IPS-11a (cell line): Measurements from ENCODE around the gene TIGD2.

Experiments used
- H3K4me3 ChIP-seq: one replicate; pipeline ENCODE4 v1.5.1; 2013; ENCODE audit warnings: low read depth, low read length, control low read depth

TIGD2 gene

DNA sequence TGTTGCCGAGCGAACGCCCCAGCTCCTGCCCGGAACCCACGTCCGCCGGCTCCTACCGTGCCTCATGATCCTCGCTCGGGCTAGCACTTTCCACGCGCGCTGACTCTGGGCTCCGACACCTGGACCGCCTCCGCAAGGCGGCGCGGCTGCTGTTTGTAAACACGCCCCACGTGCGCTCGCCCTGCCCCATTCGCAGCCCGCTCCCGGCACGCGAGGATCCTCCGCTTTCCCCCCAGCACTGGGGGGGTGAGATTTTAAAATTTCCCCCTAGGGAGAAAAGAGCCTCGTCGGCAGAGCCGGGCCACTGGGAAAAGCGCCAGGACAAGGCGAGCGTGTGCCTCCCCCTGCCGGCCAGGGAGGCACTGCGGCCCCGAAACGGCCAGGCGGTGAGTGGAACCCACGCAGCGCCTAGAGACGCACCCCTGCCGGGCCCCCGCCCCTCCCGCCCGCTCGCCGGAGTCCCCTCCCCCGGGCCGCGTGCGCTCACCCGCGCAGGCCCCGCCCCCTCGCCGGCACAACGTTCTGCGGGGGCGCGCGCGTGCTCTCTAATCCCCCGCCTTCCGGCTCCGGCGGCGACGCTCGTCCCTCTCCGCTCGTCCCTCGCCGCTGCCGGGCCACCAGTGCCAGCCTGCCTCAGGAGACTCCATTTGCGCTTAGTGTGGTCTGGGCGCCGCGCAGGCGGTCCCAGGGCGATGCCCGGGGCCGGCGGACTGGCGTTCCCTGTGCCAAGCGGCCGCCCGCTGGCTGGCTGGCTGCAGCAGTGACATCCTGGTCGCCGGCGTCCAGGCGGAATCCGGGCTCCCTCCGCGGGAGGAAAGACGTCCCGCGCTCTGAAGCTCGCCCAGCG lies at the start of gene TIGD2:
TSS of gene TIGD2 (plus strand) at position 548 of the 847 bp plus-strand sequence. CDS start 1,442 bp downstream, outside the sequence.
- H3K4me3 ChIP-seq: peak within 1 kb of the TSS; percentile 66

GRCh38 chr4:89064848-89065247 lies 46.5 kb upstream of the TIGD2 start:
- H3K4me3 ChIP-seq: no peak overlapping the region

- no peak overlapping the region for H3K4me3 ChIP-seq
Measured at GRCh38 chr4:89067417-89067816, 43.9 kb upstream of the TIGD2 start.

DNA sequence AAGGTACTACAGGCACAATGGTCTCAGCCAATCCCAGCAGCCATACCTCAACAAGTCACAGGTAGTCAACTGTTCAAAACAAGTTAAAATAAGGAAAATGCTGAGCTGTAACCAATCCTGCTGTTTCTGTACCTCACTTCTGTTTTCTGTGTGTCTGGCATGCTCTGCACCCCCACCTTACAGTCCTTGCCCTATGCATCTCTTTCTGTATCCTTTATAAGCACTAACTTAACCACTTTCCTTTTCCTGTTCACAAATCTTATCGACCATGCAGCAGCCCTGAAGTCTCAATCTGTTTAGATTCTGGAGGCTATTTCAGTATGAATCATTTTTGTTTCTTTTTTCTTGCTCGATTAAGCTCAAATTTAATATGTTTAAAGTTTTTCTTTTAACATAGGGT lies 41.9 kb upstream of the TIGD2 start:
- H3K4me3 ChIP-seq: no peak overlapping the region

- no peak overlapping the region for H3K4me3 ChIP-seq
Measured at GRCh38 chr4:89070041-89070440, 41.3 kb upstream of the TIGD2 start.

DNA sequence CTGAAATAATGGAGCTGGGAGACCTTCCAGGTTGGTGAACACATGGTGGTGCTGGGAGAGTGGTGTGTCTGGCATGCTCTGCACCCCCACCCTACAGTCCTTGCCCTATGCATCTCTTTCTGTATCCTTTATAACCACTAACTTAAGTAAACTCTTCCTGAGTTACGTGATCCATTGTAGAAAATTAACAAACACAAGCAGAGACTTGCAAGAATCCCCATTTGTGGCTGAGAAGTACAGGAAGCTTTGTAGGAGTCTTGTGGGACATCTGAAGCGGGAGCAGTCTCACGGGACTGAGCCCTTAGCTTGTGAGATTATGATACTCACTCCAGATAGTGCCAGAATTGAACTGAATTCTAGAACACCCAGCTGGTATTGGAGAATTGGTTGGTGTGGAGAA lies 40.0 kb upstream of the TIGD2 start:
- H3K4me3 ChIP-seq: no peak overlapping the region

DNA sequence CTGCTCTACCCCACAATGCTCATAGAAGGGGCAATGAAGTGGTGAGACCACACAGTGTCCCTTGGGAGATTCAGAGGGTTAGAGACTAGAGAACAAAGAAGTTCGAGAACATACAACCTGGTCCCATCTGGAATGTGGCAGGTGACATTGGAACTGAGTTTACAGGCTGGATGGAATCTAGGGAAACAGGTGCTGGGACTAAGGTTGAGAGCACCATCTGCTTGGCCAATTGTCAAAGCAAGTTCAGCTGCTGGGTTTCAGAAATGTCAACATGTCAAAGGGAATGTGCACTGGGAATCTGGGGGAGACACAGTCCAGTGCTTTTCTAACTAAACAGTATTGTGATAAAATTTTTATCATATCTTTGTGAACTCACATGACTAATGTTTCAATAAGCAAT lies 38.4 kb upstream of the TIGD2 start:
- no peak overlapping the region for H3K4me3 ChIP-seq

DNA sequence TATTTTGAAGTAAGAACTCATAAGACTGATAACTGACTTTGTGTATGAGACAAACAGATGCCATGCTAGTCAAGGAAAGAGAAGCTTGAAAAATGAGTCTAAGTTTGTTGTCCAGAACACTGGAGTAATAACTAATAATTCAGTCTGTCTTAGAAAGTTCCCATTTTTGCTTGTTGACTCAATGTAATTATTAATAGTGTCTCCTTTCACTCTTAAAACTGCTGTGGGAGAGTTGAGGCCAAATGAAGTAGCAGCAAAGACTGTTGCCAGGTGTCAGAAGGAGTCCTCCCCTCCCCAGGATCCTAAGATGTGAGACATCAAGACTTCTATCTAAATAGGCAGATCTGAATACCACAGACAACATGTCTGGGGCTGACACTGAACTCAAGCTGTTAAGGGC lies 33.6 kb upstream of the TIGD2 start:
- H3K4me3 ChIP-seq: no peak overlapping the region

- no peak overlapping the region for H3K4me3 ChIP-seq
Measured at GRCh38 chr4:89078300-89078699, 33.0 kb upstream of the TIGD2 start.

- no peak overlapping the region for H3K4me3 ChIP-seq
Measured at GRCh38 chr4:89099034-89099433, 12.3 kb upstream of the TIGD2 start.

DNA sequence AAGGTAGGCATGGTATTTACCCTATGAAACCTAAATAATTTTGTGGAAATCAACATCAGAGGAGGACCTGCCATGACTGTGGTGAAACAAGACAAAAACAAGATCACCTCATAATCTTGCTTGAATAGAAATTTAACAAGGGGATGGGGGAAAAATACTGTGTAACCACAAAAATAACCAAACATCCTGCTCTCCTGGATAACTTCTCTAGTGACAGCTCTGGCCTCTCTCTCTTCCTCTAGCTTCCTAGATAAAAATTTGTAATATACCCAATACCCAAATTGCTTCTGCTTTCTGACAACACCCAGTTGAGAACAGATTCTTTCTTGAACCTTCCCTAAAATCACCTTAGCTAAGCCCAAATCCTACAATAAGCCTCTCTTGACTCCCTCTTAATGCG lies 11.9 kb upstream of the TIGD2 start:
- no peak overlapping the region for H3K4me3 ChIP-seq

- H3K4me3 ChIP-seq: no peak overlapping the region
Measured at GRCh38 chr4:89100853-89101252, 10.5 kb upstream of the TIGD2 start.

- H3K4me3 ChIP-seq: no peak overlapping the region
Measured at GRCh38 chr4:89101256-89102161, 9.8 kb upstream of the TIGD2 start.

GRCh38 chr4:89105726-89106125 lies 5.6 kb upstream of the TIGD2 start:
- no peak overlapping the region for H3K4me3 ChIP-seq

DNA sequence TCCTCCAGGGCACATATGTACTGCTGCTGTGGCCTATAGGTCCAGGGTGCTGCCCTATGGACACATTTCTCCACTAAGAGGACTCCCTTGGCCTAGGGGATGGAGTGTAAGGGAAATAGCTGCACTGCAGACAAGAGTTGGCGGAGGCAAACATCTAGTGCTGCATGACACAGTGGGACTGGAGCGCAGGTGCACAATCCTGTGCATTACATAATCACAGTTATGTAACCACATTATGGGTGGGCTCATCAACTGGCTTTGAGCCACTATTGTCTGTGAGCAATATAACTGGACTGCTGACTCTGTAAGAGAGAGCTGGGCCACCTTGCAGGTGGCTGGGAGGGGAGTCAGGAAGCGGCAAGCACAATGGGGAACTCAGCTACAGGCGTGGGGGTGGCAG lies 3.2 kb upstream of the TIGD2 start:
- no peak overlapping the region for H3K4me3 ChIP-seq

DNA sequence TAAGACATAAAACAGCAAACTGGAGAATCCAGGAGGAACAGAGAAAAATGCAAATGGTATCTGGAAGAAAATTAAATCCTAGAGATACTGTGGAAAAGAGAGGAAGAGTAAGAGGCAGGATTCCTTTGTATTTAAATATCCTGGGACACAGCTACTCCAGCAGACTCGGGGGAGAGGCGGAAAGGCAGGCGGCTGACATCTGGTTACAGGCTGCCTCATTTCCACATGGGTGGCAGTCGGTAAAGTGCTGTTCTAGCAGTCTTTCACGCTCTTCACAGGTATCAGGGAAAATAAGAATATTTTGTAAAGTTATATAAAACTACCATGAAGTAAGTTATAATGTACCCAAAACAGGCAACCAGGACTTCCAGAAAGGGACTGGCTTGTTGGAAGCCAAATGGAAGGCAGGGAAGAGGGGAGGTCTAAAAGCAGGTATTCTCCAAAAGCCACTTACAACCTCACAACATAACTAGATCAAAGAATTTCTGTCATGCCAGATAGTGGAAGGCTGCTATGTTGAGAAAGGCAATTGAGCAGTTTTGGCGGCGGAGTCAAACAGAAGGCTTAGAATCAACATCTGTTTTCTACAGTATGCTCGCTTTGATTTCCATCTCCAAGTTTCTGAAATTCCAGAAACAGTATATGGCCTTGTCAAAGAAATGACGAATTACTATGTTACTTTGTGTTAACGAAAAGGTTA lies 1.3 kb upstream of the TIGD2 start:
- peak overlapping the region; percentile 66 for H3K4me3 ChIP-seq

DNA sequence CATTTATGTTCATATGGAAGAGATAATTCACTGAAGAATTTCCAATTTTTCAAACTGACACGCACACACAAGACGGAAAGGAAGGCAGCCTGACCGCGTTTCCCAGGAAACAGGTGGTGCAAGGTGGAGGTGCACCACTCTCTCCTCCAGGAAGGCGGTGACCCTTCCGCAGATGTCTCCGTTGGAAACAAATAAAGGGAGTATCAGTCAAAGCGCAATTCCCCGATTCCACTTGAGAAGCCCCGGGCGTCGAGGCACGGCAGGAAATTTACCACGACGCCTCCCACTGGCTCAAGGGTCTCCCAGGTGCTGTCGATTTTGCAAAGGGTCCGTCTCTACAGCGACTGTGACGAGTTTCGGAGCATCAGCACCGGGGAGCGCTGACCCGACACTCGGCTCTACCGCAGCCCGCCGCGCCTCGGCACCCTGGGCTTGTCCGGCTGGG lies 770 bp upstream of the TIGD2 start:
- peak overlapping the region; percentile 66 for H3K4me3 ChIP-seq

- H3K4me3 ChIP-seq: peak overlapping the region; percentile 66
Measured at GRCh38 chr4:89111833-89112563, 665 bp downstream of the TIGD2 start.

DNA sequence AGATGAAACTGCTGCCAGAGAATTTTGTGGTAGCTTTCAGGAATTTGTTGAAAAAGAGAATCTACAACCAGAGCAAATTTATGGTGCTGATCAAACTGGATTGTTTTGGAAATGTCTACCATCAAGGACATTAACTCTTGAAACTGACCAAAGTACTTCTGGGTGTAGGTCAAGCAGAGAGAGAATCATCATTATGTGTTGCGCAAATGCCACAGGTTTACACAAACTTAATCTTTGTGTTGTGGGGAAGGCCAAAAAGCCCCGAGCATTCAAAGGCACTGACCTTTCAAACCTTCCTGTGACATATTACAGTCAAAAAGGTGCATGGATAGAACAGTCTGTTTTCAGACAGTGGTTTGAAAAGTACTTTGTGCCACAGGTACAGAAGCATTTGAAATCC lies 2.1 kb downstream of the TIGD2 start:
- H3K4me3 ChIP-seq: no peak overlapping the region

- no peak overlapping the region for H3K4me3 ChIP-seq
Measured at GRCh38 chr4:89114100-89114499, 2.8 kb downstream of the TIGD2 start.

DNA sequence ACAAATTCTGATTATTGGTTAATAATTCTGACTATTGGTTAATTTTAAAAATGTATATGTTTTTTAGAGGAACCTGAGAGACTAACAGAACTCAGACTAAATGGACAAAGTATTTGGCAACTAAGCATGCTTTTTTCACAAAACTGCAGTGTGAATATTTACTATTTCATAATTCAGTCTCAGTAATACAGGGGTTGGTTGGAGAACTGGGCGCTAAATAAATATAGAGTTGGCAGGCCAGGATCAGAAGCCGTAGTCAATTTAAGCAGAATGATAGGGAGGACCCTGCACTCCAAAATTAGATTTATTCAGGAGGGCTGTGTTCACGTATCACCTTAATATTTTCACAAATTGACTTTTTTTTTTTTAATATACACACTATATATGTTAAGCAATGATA lies 5.8 kb downstream of the TIGD2 start:
- no peak overlapping the region for H3K4me3 ChIP-seq
